KMS-11 (cell line): ENCODE results near the gene NFASC.

Experiments
- H2AFZ ChIP-seq: fragments of 200-600 bp; sonication (generic); 2 replicates; pipeline ENCODE4 v1.6.1; 2016; ENCODE audit warnings: antibody characterized with exemption, mixed run types, low read depth
- H3K27ac ChIP-seq: fragments of 200-600 bp; sonication (generic); 2 replicates; pipeline ENCODE4 v1.6.1; 2016; ENCODE audit warnings: mild to moderate bottlenecking, mixed run types
- H3K27me3 ChIP-seq: fragments of 200-600 bp; sonication (generic); 2 replicates; pipeline ENCODE4 v1.6.1; 2017; ENCODE audit warnings: mild to moderate bottlenecking, low read depth, mixed run types, moderate library complexity; ENCODE audit not compliant: insufficient read depth
- H3K36me3 ChIP-seq: fragments of 200-600 bp; sonication (generic); 2 replicates; pipeline ENCODE4 v1.6.1; 2017; ENCODE audit warnings: mild to moderate bottlenecking, mixed run types; ENCODE audit not compliant: insufficient read depth
- H3K4me1 ChIP-seq: fragments of 200-600 bp; sonication (generic); 2 replicates; pipeline ENCODE4 v1.6.1; 2016; ENCODE audit warnings: mild to moderate bottlenecking, low read depth, mixed run types; ENCODE audit not compliant: poor library complexity, severe bottlenecking
- H3K4me2 ChIP-seq: fragments of 200-600 bp; sonication (generic); 2 replicates; pipeline ENCODE4 v1.7.0; 2016; ENCODE audit warnings: mild to moderate bottlenecking, mixed run types
- H3K4me3 ChIP-seq: fragments of 200-600 bp; sonication (generic); IDR thresholded peaks from 2 replicates; pipeline ENCODE4 v1.6.1; 2017; ENCODE audit warnings: low read depth, low read length, mixed read lengths; ENCODE audit not compliant: insufficient read depth
- H3K79me2 ChIP-seq: fragments of 200-600 bp; sonication (generic); 2 replicates; pipeline ENCODE4 v1.6.1; 2016; ENCODE audit warnings: low read depth, mixed run types; ENCODE audit not compliant: insufficient read depth
- H3K9ac ChIP-seq: fragments of 200-600 bp; sonication (generic); 2 replicates; pipeline ENCODE4 v1.6.1; 2016; ENCODE audit warnings: mild to moderate bottlenecking, mixed run types
- H4K20me1 ChIP-seq: fragments of 200-600 bp; sonication (generic); 2 replicates; pipeline ENCODE4 v1.6.1; 2016; ENCODE audit warnings: mild to moderate bottlenecking, mixed run types; ENCODE audit not compliant: insufficient read depth
- TF ChIP-seq, protein P1 (sequence below): fragments of 200-600 bp; sonication (generic); conservative IDR thresholded peaks from 2 replicates; pipeline ENCODE4 v1.6.1; 2017; ENCODE audit warnings: low read depth, mild to moderate bottlenecking, antibody characterized with exemption, low read length, moderate library complexity, mixed read lengths

Gene NFASC

DNA sequence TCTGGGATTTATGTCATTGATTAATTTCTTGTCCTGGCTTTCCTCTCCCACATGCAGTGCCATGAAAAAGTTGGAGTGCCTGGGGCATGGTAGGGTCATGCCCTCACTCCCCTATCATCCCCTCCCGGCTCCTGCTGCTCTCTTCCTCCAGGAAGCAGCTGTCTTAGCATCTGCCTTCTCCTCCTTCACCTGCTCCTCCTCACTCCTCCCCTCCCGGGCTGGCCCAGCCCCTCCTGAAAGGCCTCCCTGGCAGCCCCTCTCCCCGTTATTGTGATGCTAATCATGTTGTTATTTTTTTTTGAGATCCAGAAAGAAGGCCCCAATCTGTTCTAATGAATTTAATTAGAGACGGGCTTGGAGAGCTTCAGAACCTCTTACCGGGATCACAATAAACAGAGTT, 36.3 kb upstream of the NFASC start:
- Histone ChIP-seq H3K4me1 (no peaks in the 10 kb centered on the region), H3K9ac (no peak overlapping the region), H3K27ac (no peak overlapping the region), H3K79me2 (no peaks in the 10 kb centered on the region), H4K20me1 (no peaks in the 10 kb centered on the region), H2AFZ (no peak overlapping the region), H3K36me3 (no peaks in the 10 kb centered on the region), H3K4me3 (no peak overlapping the region), H3K4me2 (no peak overlapping the region), H3K27me3 (no peaks in the 10 kb centered on the region; the same call in 1 of the 2 replicates)
- TF ChIP-seq, protein P1, sequence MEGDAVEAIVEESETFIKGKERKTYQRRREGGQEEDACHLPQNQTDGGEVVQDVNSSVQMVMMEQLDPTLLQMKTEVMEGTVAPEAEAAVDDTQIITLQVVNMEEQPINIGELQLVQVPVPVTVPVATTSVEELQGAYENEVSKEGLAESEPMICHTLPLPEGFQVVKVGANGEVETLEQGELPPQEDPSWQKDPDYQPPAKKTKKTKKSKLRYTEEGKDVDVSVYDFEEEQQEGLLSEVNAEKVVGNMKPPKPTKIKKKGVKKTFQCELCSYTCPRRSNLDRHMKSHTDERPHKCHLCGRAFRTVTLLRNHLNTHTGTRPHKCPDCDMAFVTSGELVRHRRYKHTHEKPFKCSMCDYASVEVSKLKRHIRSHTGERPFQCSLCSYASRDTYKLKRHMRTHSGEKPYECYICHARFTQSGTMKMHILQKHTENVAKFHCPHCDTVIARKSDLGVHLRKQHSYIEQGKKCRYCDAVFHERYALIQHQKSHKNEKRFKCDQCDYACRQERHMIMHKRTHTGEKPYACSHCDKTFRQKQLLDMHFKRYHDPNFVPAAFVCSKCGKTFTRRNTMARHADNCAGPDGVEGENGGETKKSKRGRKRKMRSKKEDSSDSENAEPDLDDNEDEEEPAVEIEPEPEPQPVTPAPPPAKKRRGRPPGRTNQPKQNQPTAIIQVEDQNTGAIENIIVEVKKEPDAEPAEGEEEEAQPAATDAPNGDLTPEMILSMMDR, result no peak

GRCh38 chr1:204834752-204835151, 35.9 kb upstream of the NFASC start:
- Histone ChIP-seq H3K79me2 (no peaks in the 10 kb centered on the region), H4K20me1 (no peaks in the 10 kb centered on the region), H3K4me1 (no peaks in the 10 kb centered on the region), H3K4me2 (no peak overlapping the region), H3K27ac (no peak overlapping the region), H3K9ac (no peak overlapping the region), H3K4me3 (no peak overlapping the region), H3K36me3 (no peaks in the 10 kb centered on the region), H2AFZ (no peak overlapping the region), H3K27me3 (no peaks in the 10 kb centered on the region; the same call in 1 of the 2 replicates)
- TF ChIP-seq, protein P1, result no peak

GRCh38 chr1:204835737-204836136, 34.9 kb upstream of the NFASC start:
- Histone ChIP-seq H2AFZ (no peak overlapping the region), H3K9ac (no peak overlapping the region), H3K4me1 (no peaks in the 10 kb centered on the region), H3K27ac (no peak overlapping the region), H4K20me1 (no peaks in the 10 kb centered on the region), H3K79me2 (no peaks in the 10 kb centered on the region), H3K27me3 (no peaks in the 10 kb centered on the region; the same call in 1 of the 2 replicates), H3K4me3 (no peak overlapping the region), H3K4me2 (no peak overlapping the region), H3K36me3 (no peaks in the 10 kb centered on the region)
- TF ChIP-seq, protein P1, result no peak

GRCh38 chr1:204836856-204837255, 33.8 kb upstream of the NFASC start:
- Histone ChIP-seq H3K4me2 (no peak overlapping the region), H3K9ac (no peak overlapping the region), H3K4me1 (no peaks in the 10 kb centered on the region), H3K27ac (no peak overlapping the region), H4K20me1 (no peaks in the 10 kb centered on the region), H3K79me2 (no peaks in the 10 kb centered on the region), H3K27me3 (no peaks in the 10 kb centered on the region; the same call in 1 of the 2 replicates), H3K4me3 (no peak overlapping the region), H3K36me3 (no peaks in the 10 kb centered on the region), H2AFZ (no peak overlapping the region)
- TF ChIP-seq, protein P1, result no peak
